Neural progenitor cell (in vitro differentiated cells): ENCODE data around the gene TRAPPC3.

ENCODE experiments used
- EZH2 ChIP-seq: fragments of 200-600 bp; sonication (generic); IDR thresholded peaks from 2 replicates; pipeline ENCODE4 v1.6.1; 2017; ENCODE audit warnings: antibody characterized with exemption, mild to moderate bottlenecking, moderate library complexity
- EZH2phosphoT487 ChIP-seq: fragments of 200-600 bp; sonication (generic); IDR thresholded peaks from 2 replicates; pipeline ENCODE4 v1.6.1; 2017; ENCODE audit warnings: antibody characterized with exemption
- TF ChIP-seq, protein P1 (sequence below): fragments of 200-600 bp; sonication (generic); IDR thresholded peaks from 2 replicates; pipeline ENCODE4 v1.5.1; 2017; ENCODE audit warnings: antibody characterized with exemption, mild to moderate bottlenecking

DNA sequence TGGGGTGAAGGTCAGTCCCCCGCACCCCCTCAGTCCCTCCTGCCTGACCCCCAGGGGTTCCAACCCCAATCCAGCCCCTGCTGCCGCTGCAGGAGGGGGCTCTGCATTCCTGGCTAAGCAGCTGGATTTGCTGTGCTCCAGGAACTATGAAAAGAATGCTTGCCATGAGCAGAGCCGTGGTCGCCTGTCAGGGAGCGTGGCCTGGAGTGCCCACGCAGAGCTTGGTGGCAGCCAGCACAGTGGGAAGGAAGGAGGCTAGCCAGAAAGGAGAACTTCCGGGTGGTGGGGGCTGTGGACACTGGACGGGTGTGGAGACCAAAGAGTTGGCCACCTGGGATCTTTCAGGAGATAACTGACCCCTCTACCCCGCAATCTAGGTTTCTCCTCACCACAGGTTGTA is 29.8 kb downstream of the TRAPPC3 start:
- TF ChIP-seq, protein P1, sequence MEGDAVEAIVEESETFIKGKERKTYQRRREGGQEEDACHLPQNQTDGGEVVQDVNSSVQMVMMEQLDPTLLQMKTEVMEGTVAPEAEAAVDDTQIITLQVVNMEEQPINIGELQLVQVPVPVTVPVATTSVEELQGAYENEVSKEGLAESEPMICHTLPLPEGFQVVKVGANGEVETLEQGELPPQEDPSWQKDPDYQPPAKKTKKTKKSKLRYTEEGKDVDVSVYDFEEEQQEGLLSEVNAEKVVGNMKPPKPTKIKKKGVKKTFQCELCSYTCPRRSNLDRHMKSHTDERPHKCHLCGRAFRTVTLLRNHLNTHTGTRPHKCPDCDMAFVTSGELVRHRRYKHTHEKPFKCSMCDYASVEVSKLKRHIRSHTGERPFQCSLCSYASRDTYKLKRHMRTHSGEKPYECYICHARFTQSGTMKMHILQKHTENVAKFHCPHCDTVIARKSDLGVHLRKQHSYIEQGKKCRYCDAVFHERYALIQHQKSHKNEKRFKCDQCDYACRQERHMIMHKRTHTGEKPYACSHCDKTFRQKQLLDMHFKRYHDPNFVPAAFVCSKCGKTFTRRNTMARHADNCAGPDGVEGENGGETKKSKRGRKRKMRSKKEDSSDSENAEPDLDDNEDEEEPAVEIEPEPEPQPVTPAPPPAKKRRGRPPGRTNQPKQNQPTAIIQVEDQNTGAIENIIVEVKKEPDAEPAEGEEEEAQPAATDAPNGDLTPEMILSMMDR = no peak
- TF ChIP-seq EZH2 (no peak), EZH2phosphoT487 (no peak)
